HG03139 (cell line): ENCODE data around the gene PDE6G.
"Not testable (repeated sequence)": the region's sequence is repeated elsewhere in the genome, so short reads cannot be mapped to it uniquely, and the experiment has no call there.

Source experiments
- ATAC-seq: cut with Tn5 transposase; IDR thresholded peaks from one replicate; pipeline ENCODE4 v1.9.1; 2021; ENCODE audit not compliant: unreplicated experiment

Gene PDE6G

GRCh38 chr17:81635973-81636504 lies 20.3 kb downstream of the PDE6G start:
- no peak for ATAC-seq

- no peak for ATAC-seq
Observed at GRCh38 chr17:81635431-81635830, 20.9 kb downstream of the PDE6G start.

GRCh38 chr17:81631482-81631881 lies 24.9 kb downstream of the PDE6G start:
- ATAC-seq: no peak

GRCh38 chr17:81630274-81630673 lies 26.1 kb downstream of the PDE6G start:
- ATAC-seq: no peak

- ATAC-seq: no peak
Observed at GRCh38 chr17:81621494-81622130, 34.7 kb downstream of the PDE6G start.

- ATAC-seq: not testable (repeated sequence)
Observed at GRCh38 chr17:81618307-81618706, 38.0 kb downstream of the PDE6G start.

GRCh38 chr17:81616877-81617276 lies 39.5 kb downstream of the PDE6G start:
- no peak for ATAC-seq

- ATAC-seq: no peak
Observed at GRCh38 chr17:81615401-81615930, 40.9 kb downstream of the PDE6G start.

- no peak for ATAC-seq
Observed at GRCh38 chr17:81612172-81612970, 44.0 kb downstream of the PDE6G start.

- ATAC-seq: no peak
Observed at GRCh38 chr17:81609541-81610311, 46.6 kb downstream of the PDE6G start.

- ATAC-seq: no peak
Observed at GRCh38 chr17:81608605-81609004, 47.7 kb downstream of the PDE6G start.

- no peak for ATAC-seq
Observed at GRCh38 chr17:81608082-81608481, 48.3 kb downstream of the PDE6G start.

- no peak for ATAC-seq
Observed at GRCh38 chr17:81607431-81607830, 48.9 kb downstream of the PDE6G start.

GRCh38 chr17:81603846-81604610 lies 52.3 kb downstream of the PDE6G start:
- no peak for ATAC-seq

GRCh38 chr17:81601525-81602120 lies 54.7 kb downstream of the PDE6G start:
- ATAC-seq: no peak
